GM12878 (cell line): Measurements from ENCODE around the gene AQP9. TPM values are rescaled to one million over a fixed set of nuclear protein-coding genes. Genes with fewer than 3 reads are reported as not detected.

Experiments
- ATAC-seq: fragments of 200-7000 bp; cut with Tn5 transposase; 3 replicates; pipeline ENCODE4 v1.9.1; 2020; ENCODE audit warnings: mild to moderate bottlenecking, moderate library complexity
- BruUV-seq: library from RNA; stranded (reverse); fragments of 400-500 nt; replicated peaks from 2 replicates; lab custom pipeline; 2021; lab: Mats Ljungman, UMichigan
- CTCF ChIA-PET: fragments of 300-600 bp; sonication (Branson Sonifier 250); formaldehyde crosslinking; extraction: SDS; loops from one replicate; lab custom pipeline; 2021; ENCODE audit warnings: inconsistent platforms; lab: Yijun Ruan, JAX
- POLR2A ChIA-PET: fragments of 350-600 bp; formaldehyde crosslinking; extraction: SDS; loops from one replicate; lab custom pipeline; 2021; ENCODE audit warnings: inconsistent platforms; lab: Charles Lee
- RAD21 ChIA-PET: fragments of 300-600 bp; sonication (Branson Sonifier 250); formaldehyde crosslinking; loops from one replicate; lab custom pipeline; 2023; ENCODE audit warnings: antibody characterized with exemption; ENCODE audit not compliant: unreplicated experiment; lab: Charles Lee
- SMC1A ChIA-PET: fragments of 300-600 bp; sonication (Branson Sonifier 250); formaldehyde crosslinking; loops from one replicate; lab custom pipeline; 2023; ENCODE audit not compliant: unreplicated experiment, uncharacterized antibody; lab: Charles Lee
- DNase-seq: peaks from one replicate; pipeline ENCODE4 v3.0.0-alpha.2; 2011; ENCODE audit warnings: low read depth, low spot score
- FAIRE-seq: peaks from 3 replicates; lab custom pipeline; 2011; peaks lifted over from hg19 to GRCh38; lab: Jason Lieb, UNC
- H2AFZ ChIP-seq: 2 replicates; pipeline ENCODE4 v1.6.0; 2011; ENCODE audit warnings: low read depth, low read length, control low read depth; ENCODE audit not compliant: control insufficient read depth
- H3K27ac ChIP-seq: 2 replicates; pipeline ENCODE4 v1.5.1; 2011; ENCODE audit warnings: control low read depth; ENCODE audit not compliant: control insufficient read depth, insufficient read depth
- H3K27me3 ChIP-seq, 2 experiments: replicated peaks in 1 of 2; 2 replicates each; pipeline versions ENCODE4 v1.6.0 to v1.6.1; 2011; ENCODE audit warnings: low read length in 1 of 2; ENCODE audit not compliant: control insufficient read depth in 2 of 2, insufficient read depth in 2 of 2
- H3K36me3 ChIP-seq, 2 experiments: 2 replicates each; pipeline ENCODE4 v1.5.1; 2011; ENCODE audit warnings: low read length in 1 of 2; ENCODE audit not compliant: control insufficient read depth in 2 of 2, insufficient read depth in 2 of 2
- H3K4me1 ChIP-seq: 2 replicates; pipeline ENCODE4 v1.6.1; 2011; ENCODE audit warnings: mild to moderate bottlenecking, low read length, moderate library complexity, mixed read lengths; ENCODE audit not compliant: control insufficient read depth, insufficient read depth
- H3K4me2 ChIP-seq: 2 replicates; pipeline ENCODE4 v1.6.0; 2011; ENCODE audit warnings: control low read depth; ENCODE audit not compliant: control insufficient read depth, insufficient read depth
- H3K4me3 ChIP-seq: fragments of 200-600 bp; sonication (generic); 2 replicates; pipeline ENCODE4 v1.5.1; 2016
- H3K79me2 ChIP-seq: 2 replicates; pipeline ENCODE4 v1.6.0; 2011; ENCODE audit warnings: low read length; ENCODE audit not compliant: control insufficient read depth, insufficient read depth
- H3K9ac ChIP-seq: 2 replicates; pipeline ENCODE4 v1.8.0; 2011; ENCODE audit warnings: low read length, control low read depth, mixed read lengths; ENCODE audit not compliant: control insufficient read depth, insufficient read depth
- H3K9me3 ChIP-seq: replicated peaks from 3 replicates; pipeline ENCODE4 v1.5.1; 2011; ENCODE audit warnings: mild to moderate bottlenecking, low read length; ENCODE audit not compliant: control insufficient read depth, insufficient read depth
- H4K20me1 ChIP-seq: 2 replicates; pipeline ENCODE4 v1.6.0; 2011; ENCODE audit not compliant: control insufficient read depth, insufficient read depth
- E2F4 ChIP-seq: IDR thresholded peaks from 2 replicates; pipeline ENCODE4 v1.6.1; 2012; ENCODE audit warnings: low read depth, low read length, improper control_type of control experiment
- SPI1 ChIP-seq: IDR thresholded peaks from 2 replicates; pipeline ENCODE4 v1.6.1; 2011; ENCODE audit warnings: low read depth, mild to moderate bottlenecking, low read length, moderate library complexity, borderline replicate concordance; ENCODE audit not compliant: insufficient read depth
- STAT1 ChIP-seq: fragments of 450-650 bp; conservative IDR thresholded peaks from 2 replicates; pipeline ENCODE4 v1.6.1; 2014; ENCODE audit warnings: antibody characterized with exemption, mild to moderate bottlenecking
- TCF3 ChIP-seq: IDR thresholded peaks from 2 replicates; pipeline ENCODE4 v1.6.1; 2012; ENCODE audit warnings: low read depth, mild to moderate bottlenecking, low read length, borderline replicate concordance; ENCODE audit not compliant: insufficient read depth
- ZNF592 ChIP-seq: fragments of 450-650 bp; IDR thresholded peaks from 2 replicates; pipeline ENCODE4 v1.6.1; 2017; ENCODE audit warnings: mild to moderate bottlenecking, moderate library complexity
- WGBS: methylation state at CpG from one replicate; pipeline ENCODE4 v1.1.6; 2016; ENCODE audit warnings: low lambda C conversion rate; ENCODE audit not compliant: insufficient replicate concordance, insufficient coverage; ENCODE audit errors: missing lambda C conversion rate; 5-methylcytosine and 5-hydroxymethylcytosine counted together
- in situ Hi-C: fragments of 300-500 bp; cut with MboI; formaldehyde crosslinking; loops from 9 replicates; pipeline ENCODE4 v1.14.3; 2018; ENCODE audit warnings: mixed read lengths
- intact Hi-C: fragments of 100-400 bp; cut with micrococcal nuclease; formaldehyde crosslinking; loops from one replicate; pipeline ENCODE4 v1.14.2; 2022; ENCODE audit not compliant: unreplicated experiment
- polyA plus RNA-seq, 11 experiments: library from polyadenylated mRNA; depleted of rRNA in 4 of 11; unstranded in 6 of 11; stranded (reverse) in 5 of 11; fragments of >200 nt; fragmentation: Nextera tagmentation in 4 of 11; fragmentation: Illumina TruSeq in 1 of 11; extraction: Ambion mirVana in 4 of 11; extraction: Trizol in 1 of 11; gene quantifications; 1 replicate in 1 of 11; 2 replicates in 10 of 11; pipeline versions ENCODE4 v1.2.1 to v1.2.3, GENCODE V29; 2011 to 2016; ENCODE audit warnings: inconsistent platforms in 2 of 11, missing spikeins in 2 of 11, low read depth in 1 of 11
- total RNA-seq, 4 experiments: library from RNA; depleted of rRNA in 3 of 4; stranded (reverse); fragments of >200 nt in 3 of 4; fragmentation: Illumina TruSeq in 1 of 4; extraction: Trizol in 1 of 4; gene quantifications; 2 replicates each; pipeline versions ENCODE4 v1.2.1 to v1.2.3, GENCODE V29; 2013 to 2021
- TF ChIP-seq, protein P1 (sequence below): fragments of 450-650 bp; IDR thresholded peaks from 2 replicates; pipeline ENCODE4 v1.6.1; 2017; ENCODE audit warnings: antibody characterized with exemption, mild to moderate bottlenecking, moderate library complexity
- TF ChIP-seq, protein P2 (sequence below): fragments of 450-650 bp; IDR thresholded peaks from 2 replicates; pipeline ENCODE4 v1.6.1; 2016; ENCODE audit warnings: mild to moderate bottlenecking, moderate library complexity, borderline replicate concordance

AQP9 gene
- total and polyA plus RNA-seq, 10 of the 15 experiments (the other 5 are each of a cell fraction or from before 2014, with no cell fraction given), result 0.05 to 3.0 (median 0.22) TPM

- CTCF ChIA-PET, result interaction anchor here (1.3 kb wide), 1 partner anchor 9 kb away, joined by 4 read pairs; no protein-coding TSS in a partner anchor
- Histone ChIP-seq H3K27ac (no peak overlapping the region), H3K4me1 (no peaks in the 10 kb centered on the region), H3K4me3 (no peak overlapping the region), H3K4me2 (no peak overlapping the region), H3K79me2 (no peaks in the 10 kb centered on the region), H4K20me1 (no peaks in the 10 kb centered on the region), H3K36me3 (no peaks in the 10 kb centered on the region), H2AFZ (no peak overlapping the region), H3K27me3 (peaks cover 0 to 9% of the 10 kb centered on the region in 2 experiments; a peak in 1 of 4 replicates), H3K9me3 (no peaks in the 10 kb centered on the region), H3K9ac (no peak overlapping the region)
- POLR2A ChIA-PET, result no interaction called here
- SMC1A ChIA-PET, result no interaction called here
- FAIRE-seq (no peak), DNase-seq (no peak), ATAC-seq (no peak)
- RAD21 ChIA-PET, result no interaction called here
- in situ Hi-C loops, result no loop called here
- intact Hi-C loops, result no loop called here
- WGBS, result 48% methylated on average over 5 of the region's 5 CpGs
- BruUV-seq, result no TSS peak
- TF ChIP-seq ZNF592 (no peak), SPI1 (no peak), STAT1 (no peak), E2F4 (no peak), TCF3 (no peak)
- TF ChIP-seq, protein P1, sequence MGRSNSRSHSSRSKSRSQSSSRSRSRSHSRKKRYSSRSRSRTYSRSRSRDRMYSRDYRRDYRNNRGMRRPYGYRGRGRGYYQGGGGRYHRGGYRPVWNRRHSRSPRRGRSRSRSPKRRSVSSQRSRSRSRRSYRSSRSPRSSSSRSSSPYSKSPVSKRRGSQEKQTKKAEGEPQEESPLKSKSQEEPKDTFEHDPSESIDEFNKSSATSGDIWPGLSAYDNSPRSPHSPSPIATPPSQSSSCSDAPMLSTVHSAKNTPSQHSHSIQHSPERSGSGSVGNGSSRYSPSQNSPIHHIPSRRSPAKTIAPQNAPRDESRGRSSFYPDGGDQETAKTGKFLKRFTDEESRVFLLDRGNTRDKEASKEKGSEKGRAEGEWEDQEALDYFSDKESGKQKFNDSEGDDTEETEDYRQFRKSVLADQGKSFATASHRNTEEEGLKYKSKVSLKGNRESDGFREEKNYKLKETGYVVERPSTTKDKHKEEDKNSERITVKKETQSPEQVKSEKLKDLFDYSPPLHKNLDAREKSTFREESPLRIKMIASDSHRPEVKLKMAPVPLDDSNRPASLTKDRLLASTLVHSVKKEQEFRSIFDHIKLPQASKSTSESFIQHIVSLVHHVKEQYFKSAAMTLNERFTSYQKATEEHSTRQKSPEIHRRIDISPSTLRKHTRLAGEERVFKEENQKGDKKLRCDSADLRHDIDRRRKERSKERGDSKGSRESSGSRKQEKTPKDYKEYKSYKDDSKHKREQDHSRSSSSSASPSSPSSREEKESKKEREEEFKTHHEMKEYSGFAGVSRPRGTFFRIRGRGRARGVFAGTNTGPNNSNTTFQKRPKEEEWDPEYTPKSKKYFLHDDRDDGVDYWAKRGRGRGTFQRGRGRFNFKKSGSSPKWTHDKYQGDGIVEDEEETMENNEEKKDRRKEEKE, result no peak
- TF ChIP-seq, protein P2, sequence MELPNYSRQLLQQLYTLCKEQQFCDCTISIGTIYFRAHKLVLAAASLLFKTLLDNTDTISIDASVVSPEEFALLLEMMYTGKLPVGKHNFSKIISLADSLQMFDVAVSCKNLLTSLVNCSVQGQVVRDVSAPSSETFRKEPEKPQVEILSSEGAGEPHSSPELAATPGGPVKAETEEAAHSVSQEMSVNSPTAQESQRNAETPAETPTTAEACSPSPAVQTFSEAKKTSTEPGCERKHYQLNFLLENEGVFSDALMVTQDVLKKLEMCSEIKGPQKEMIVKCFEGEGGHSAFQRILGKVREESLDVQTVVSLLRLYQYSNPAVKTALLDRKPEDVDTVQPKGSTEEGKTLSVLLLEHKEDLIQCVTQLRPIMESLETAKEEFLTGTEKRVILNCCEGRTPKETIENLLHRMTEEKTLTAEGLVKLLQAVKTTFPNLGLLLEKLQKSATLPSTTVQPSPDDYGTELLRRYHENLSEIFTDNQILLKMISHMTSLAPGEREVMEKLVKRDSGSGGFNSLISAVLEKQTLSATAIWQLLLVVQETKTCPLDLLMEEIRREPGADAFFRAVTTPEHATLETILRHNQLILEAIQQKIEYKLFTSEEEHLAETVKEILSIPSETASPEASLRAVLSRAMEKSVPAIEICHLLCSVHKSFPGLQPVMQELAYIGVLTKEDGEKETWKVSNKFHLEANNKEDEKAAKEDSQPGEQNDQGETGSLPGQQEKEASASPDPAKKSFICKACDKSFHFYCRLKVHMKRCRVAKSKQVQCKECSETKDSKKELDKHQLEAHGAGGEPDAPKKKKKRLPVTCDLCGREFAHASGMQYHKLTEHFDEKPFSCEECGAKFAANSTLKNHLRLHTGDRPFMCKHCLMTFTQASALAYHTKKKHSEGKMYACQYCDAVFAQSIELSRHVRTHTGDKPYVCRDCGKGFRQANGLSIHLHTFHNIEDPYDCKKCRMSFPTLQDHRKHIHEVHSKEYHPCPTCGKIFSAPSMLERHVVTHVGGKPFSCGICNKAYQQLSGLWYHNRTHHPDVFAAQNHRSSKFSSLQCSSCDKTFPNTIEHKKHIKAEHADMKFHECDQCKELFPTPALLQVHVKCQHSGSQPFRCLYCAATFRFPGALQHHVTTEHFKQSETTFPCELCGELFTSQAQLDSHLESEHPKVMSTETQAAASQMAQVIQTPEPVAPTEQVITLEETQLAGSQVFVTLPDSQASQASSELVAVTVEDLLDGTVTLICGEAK, result no peak
These were observed 1.3 kb downstream of the AQP9 start for GRCh38 chr15:58139276-58139988.
